Measurements from ENCODE around the gene SPOCK1.

DNA sequence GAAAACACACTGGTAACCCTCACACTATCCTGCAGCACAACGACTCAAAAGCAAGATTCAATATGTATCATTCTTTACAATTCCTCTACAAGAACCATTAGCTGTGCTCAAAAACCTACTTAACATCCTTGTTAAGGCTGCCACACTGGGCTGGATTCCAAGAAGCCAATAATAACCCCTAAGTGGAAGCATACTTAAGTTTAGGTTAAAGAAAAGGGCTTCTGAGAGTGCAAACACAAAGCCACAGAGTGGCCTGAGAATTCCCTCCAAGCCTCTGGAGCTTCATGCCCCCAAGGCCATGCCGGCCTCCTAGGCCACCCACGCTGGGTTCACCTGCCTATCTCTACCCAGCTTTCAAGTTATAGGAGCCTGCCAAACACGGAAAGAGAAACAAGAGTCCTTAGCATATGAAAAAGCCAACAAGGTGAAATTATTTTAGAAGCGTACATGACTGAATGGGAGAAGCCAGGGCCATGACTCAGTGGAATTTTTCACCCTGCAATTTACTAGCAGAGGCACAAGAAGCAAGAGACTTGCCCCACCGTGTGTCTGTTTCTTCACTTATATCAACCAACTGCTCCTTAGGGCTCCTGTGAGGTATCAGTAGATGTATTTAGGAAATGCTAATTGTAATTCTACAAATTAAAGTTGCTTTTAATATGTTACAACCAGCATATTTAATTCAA lies 293.0 kb downstream of the SPOCK1 start:
- TF ChIP-seq CEBPB (IDR thresholded peaks at IDR 0.05; ENCODE audit: low read depth, low read length) (no peak), POLR2A (IDR thresholded peaks at IDR 0.05; ENCODE audit: low read depth, low read length) (no peak), BHLHE40 (IDR thresholded peaks at IDR 0.05; ENCODE audit: low read depth, low read length) (no peak), MXI1 (IDR thresholded peaks at IDR 0.05; ENCODE audit: borderline replicate concordance, low read depth, low read length) (no peak), RAD21 (IDR thresholded peaks at IDR 0.05; ENCODE audit: low read length) (0 out of 2 replicates have a peak, but pooled peaks have one; percentile 30), SMC3 (IDR thresholded peaks at IDR 0.05; ENCODE audit: low read depth, low read length) (no peak), FOS (IDR thresholded peaks at IDR 0.05; ENCODE audit: low read depth, low read length) (no peak), RFX5 (IDR thresholded peaks at IDR 0.05; ENCODE audit: low read depth, low read length) (no peak), RCOR1 (IDR thresholded peaks at IDR 0.05; ENCODE audit: insufficient replicate concordance, low read length) (no peak), MAFK (IDR thresholded peaks at IDR 0.05; ENCODE audit: low read depth, low read length) (no peak), MAZ (IDR thresholded peaks at IDR 0.05; ENCODE audit: borderline replicate concordance, low read depth, low read length) (no peak)
- TF ChIP-seq, protein P1, sequence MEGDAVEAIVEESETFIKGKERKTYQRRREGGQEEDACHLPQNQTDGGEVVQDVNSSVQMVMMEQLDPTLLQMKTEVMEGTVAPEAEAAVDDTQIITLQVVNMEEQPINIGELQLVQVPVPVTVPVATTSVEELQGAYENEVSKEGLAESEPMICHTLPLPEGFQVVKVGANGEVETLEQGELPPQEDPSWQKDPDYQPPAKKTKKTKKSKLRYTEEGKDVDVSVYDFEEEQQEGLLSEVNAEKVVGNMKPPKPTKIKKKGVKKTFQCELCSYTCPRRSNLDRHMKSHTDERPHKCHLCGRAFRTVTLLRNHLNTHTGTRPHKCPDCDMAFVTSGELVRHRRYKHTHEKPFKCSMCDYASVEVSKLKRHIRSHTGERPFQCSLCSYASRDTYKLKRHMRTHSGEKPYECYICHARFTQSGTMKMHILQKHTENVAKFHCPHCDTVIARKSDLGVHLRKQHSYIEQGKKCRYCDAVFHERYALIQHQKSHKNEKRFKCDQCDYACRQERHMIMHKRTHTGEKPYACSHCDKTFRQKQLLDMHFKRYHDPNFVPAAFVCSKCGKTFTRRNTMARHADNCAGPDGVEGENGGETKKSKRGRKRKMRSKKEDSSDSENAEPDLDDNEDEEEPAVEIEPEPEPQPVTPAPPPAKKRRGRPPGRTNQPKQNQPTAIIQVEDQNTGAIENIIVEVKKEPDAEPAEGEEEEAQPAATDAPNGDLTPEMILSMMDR (conservative IDR thresholded peaks at IDR 0.05; ENCODE audit: low read depth, low read length): peak; percentile 17; the same call in 1 of the 2 replicates
- TF ChIP-seq, protein P2, sequence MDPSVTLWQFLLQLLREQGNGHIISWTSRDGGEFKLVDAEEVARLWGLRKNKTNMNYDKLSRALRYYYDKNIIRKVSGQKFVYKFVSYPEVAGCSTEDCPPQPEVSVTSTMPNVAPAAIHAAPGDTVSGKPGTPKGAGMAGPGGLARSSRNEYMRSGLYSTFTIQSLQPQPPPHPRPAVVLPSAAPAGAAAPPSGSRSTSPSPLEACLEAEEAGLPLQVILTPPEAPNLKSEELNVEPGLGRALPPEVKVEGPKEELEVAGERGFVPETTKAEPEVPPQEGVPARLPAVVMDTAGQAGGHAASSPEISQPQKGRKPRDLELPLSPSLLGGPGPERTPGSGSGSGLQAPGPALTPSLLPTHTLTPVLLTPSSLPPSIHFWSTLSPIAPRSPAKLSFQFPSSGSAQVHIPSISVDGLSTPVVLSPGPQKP (IDR thresholded peaks at IDR 0.05; ENCODE audit: borderline replicate concordance, low read depth, low read length): no peak
- TF ChIP-seq, protein P3, sequence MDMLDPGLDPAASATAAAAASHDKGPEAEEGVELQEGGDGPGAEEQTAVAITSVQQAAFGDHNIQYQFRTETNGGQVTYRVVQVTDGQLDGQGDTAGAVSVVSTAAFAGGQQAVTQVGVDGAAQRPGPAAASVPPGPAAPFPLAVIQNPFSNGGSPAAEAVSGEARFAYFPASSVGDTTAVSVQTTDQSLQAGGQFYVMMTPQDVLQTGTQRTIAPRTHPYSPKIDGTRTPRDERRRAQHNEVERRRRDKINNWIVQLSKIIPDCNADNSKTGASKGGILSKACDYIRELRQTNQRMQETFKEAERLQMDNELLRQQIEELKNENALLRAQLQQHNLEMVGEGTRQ (IDR thresholded peaks at IDR 0.05; ENCODE audit: low read depth, low read length): no peak

Measured in IMR-90 (cell line).